GM18505 (cell line): Measurements from ENCODE around the gene PDE4B.

Source experiments
- ATAC-seq: cut with Tn5 transposase; IDR thresholded peaks from one replicate; pipeline ENCODE4 v1.9.1; 2021; ENCODE audit not compliant: unreplicated experiment
- POLR2A ChIP-seq: IDR thresholded peaks from 4 replicates; pipeline ENCODE4 v1.6.1; 2011; ENCODE audit warnings: borderline replicate concordance; ENCODE audit not compliant: insufficient read depth, insufficient read length; ENCODE audit errors: extremely low read depth

Gene PDE4B

DNA sequence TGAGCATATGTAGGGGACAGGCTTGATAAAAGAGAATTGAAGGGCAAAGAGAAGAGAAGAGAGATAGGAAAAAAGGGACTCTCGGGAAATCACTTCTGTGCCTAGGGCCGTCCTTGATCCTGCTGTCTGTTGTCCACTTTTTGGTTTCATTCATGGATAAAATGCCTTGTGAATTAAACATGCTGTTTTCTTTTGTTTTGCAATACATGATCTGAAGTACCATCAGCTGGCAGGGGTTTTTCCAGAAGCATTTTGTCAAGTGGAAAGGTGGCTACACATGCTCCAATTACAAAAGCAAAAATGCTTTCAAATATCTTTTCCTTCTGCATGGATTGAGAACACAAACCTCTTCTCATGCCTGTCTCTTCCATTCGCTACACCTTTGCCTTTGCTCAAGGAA lies 361.7 kb downstream of the PDE4B start:
- ATAC-seq: no peak
- no peak for TF ChIP-seq POLR2A

DNA sequence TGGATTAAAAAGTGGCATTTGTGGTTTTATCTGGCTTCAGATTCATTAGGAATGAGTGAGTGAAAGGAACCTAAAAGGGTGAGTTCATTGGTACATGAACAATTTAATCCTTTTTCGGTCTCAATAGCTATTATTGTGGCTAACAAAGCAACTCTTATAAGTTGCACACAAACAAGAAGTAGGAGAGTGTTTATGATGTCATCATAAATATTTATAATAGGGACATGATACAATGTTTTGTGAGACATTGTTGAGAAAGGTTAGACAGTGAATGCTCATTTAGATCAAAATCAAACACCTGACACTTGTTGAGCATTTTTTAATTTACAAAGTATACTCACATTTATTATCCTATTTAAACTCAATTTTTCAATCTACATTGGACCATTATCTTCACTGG lies 363.4 kb downstream of the PDE4B start:
- TF ChIP-seq POLR2A: no peak
- no peak for ATAC-seq

DNA sequence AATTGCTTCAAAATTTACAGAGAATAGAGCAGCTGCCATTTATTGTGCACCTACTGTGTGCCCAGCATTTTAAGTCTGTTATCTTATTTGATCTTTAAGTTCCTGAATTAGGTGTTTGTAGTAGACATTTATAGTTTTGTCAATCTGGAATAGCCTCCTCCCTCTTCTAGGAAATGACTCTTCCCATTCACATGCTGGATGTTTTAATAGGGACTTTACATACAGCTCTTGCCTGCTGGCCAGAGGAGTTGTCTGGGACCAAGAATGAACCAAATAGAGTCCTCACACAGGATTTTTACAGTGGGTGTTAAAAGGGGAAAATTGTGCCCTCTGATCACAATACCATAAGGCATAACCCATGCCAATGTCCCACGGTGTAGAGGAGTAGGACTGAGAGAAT lies 367.1 kb downstream of the PDE4B start:
- TF ChIP-seq POLR2A: no peak
- ATAC-seq: no peak

DNA sequence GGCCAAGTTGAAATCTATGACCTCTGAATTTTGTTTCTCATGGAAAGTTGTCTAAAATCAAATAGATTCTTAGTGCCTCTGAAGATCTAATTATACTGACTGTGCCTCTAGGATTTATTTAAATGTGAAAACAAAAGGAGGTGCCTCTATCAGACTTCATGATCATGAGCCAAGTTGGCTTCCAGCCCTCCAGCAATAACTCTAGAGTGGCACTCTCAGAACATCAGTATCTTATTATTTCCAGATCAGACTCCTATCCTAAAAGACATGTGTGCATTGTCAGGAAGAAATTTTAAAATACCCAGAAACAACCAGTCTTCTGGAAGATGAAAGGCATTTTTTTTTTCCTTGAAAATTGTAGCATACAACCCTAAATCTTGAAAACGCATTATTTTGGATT lies 368.0 kb downstream of the PDE4B start:
- TF ChIP-seq POLR2A: no peak
- ATAC-seq: no peak

DNA sequence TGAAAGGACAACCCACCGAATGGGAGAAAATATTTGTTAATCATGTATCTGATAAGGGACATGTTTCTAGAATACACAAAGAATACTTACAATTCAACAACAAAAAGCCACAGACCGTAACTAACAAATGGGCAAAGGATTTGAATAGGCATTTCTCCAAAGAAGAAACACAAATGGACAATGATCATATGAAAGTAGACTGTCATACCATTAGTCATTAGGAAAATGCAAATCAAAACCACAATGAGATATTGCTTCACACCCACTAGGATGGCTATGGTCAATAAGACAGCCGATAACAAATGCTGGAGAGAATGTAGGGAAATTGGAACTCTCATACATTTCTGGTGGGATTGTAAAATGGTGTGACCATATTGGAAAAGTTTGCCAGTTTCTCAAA lies 374.1 kb downstream of the PDE4B start:
- TF ChIP-seq POLR2A: no peak
- no peak for ATAC-seq

DNA sequence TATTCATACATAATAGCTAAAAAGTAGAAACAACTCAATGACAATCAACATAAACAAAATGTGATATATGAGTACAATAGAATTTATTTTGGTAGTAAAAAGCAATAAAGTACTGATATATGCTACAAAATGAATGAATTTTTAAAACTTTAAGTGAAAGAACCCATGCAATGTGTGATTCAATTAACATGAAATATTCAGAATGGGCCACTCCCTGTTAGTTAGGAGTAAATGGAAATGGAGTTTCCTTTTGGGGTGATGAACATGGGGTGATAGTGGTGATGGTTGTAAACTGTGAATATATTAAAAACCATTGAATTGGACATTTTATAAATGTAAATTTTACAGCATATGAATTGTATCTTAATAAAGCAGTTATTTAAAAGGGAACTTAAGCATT lies 374.6 kb downstream of the PDE4B start:
- TF ChIP-seq POLR2A: no peak
- ATAC-seq: no peak

DNA sequence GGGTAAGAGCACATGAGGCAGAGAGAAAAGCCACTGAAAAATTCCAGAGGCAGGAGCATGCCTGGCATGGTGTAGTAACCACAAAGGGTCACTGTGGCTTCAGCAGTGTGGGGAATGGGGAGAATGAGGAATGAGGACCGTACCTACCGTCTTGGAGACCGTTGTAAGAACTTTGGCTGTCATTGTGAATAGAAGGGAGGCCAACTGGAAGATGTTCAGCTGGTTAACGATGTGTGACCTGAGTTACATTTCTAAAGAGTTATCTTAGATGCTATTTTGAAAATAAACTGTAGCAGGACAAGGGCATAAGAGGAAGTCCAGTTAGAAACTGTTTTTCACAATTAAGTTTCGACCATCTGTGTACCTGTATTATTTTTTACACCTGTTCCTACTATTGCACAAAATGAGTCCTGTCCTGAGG lies 375.8 kb downstream of the PDE4B start:
- ATAC-seq: no peak

DNA sequence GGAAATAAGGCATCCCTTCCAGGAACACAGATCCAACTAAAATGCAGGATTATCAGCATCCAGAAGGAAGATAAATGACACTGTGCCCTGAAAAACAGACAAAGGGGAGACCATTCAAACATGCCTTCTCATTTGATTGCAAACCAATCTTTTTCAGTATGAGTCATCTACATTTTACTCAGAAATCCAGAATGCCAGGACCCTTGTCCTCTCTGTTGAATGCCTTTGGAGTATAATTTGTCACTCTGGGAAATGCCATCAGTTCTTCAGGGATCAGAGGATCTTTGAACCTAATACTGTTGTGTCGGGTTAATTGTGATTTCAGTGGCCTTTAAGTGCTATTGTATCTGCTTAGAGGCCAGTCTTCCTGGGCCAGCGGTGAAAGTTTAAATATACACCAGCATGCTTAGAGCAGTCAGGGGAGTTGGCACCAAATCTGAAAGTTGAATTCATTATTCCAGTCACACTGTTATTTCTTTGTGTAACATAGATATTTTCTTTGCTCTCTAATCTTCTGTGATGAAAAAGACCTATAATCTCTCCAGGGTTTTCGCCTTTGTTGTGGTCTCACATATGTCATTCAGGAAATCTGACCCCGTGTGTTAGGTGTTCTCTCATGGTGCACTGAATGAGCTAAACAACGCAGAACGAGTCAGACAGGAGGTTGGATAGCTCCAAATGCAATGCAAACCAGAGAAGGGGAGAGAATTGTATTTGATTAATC lies 376.4 kb downstream of the PDE4B start:
- TF ChIP-seq POLR2A: no peak
- no peak for ATAC-seq

More for the DNA sequence above, 375.8 kb downstream of the PDE4B start:
- TF ChIP-seq POLR2A: no peak

DNA sequence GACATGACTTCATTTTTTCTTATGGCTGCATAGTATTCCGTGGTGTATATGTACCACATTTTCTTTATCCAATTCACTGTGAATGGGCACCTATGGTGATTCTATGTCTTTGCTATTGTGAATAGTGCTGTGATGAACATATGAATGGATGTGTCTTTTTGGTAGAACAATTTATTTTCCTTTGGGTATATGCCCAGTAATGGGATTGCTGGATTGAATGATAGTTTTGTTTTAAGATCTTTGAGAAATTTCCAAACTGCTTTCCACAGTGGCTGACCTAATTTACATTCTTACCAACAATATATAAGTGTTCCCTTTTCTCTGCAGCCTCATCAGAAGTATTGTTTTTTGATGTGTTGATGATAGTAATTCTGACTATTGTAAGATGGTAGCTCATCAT lies 379.6 kb downstream of the PDE4B start:
- ATAC-seq: no peak
- no peak for TF ChIP-seq POLR2A

DNA sequence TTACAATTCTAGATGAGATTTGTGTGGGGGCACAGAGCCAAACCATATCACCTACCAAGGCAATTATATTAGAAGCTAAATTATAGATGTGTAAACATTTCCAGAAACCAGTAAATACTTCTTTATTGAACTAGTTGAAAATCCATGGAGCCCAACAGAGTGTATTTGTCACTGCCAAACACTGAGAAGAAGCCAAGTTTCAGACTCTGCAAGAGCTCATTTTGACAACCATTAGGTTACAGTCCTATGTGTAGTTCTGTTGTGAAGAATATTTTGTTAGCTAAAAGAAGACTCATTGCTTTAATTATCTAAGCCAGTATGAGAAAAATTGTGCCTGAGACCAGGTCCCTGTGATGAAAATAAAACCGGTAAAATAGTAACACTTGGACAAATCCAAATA lies 382.4 kb downstream of the PDE4B start:
- no peak for ATAC-seq
- TF ChIP-seq POLR2A: no peak

DNA sequence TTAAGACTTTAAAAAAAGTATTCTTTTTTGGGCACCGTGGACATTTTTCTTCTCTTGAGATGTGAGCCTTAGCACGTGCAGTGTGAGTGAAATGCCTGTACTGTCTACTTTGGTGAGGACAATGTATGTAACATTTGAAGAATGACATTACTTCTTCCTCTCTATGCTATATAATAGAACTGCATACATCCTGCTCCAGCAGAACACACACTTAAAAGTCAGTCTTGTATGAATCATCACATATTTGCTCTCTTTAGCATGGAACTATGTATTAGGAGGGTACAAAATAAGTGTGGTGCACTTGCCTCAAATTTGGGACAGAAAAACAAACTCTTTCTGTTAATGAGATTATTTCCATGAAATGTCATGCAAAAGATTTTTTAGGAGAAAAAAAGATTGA lies 382.9 kb downstream of the PDE4B start:
- ATAC-seq: no peak
- TF ChIP-seq POLR2A: no peak

DNA sequence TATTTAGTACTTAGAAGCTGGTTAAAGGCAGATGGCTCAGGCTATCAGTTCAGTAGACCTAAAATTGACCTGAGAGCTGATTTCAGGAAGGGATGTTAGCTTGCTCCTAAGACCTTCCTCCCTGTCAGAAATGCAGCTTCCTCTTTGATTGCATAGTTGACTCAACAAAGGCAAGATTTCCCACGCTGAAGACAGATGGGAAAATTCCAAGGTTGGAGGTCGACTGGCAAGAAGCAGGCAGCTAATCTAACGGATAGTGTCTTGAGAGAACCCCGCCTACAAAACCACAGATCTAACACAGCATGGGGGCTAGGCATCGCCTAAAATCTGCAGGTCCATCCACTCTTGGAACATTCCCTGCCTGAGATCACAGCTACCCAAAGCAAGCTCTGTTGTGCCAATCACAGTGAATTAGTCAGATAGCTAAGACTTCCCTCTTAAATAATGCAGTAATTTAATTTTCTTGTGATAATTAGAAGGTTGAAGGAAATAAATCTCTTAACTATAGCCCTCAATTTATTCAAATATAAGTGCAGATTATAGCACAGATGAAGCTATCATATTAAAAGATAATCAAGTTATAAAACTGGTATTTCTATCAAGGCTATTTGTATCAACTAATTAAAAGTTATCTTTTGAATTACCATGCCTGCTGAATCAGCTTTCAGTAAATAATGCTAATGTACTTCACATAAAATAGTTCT lies 383.5 kb downstream of the PDE4B start:
- no peak for TF ChIP-seq POLR2A
- ATAC-seq: no peak

DNA sequence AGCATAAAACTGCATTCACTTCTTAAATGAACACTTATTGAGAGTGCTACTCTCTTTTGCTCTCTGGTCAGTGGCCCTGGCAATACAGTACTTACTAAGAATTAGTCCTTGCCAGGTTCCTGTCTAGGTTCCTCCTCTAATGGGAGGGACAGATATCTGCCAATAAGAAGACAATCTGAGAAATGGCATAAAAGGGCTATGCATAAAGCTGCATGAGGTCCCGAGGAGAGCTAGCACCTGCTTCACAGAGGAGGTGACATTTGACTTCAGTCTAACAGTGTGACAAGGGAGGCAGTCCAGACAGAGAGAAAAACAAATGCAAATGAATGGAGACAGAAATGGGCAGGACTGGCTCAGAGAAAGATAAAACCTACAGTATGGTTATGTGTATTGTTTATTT lies 384.1 kb downstream of the PDE4B start:
- no peak for TF ChIP-seq POLR2A
- ATAC-seq: no peak

DNA sequence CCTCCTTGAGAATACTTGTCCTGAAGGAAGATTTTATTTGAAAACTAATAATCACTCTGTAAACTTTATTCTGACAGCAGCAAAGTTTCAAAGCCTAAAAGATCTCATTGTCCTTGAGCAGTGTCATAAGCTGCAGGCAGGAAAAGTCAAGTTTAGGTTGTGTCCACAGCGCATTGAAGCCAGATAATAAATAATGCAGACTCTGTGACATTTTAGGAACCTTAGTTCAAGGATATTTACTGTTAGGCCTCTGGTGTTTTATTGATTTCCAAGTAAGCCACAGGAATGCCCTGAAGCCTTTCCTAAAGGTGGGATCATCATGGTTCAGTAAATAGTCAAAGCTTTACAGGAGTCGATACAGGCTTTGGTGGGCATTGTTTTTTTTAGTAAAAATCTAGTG lies 384.8 kb downstream of the PDE4B start:
- ATAC-seq: no peak
- no peak for TF ChIP-seq POLR2A
